ENCODE data around the gene HAUS6.

DNA sequence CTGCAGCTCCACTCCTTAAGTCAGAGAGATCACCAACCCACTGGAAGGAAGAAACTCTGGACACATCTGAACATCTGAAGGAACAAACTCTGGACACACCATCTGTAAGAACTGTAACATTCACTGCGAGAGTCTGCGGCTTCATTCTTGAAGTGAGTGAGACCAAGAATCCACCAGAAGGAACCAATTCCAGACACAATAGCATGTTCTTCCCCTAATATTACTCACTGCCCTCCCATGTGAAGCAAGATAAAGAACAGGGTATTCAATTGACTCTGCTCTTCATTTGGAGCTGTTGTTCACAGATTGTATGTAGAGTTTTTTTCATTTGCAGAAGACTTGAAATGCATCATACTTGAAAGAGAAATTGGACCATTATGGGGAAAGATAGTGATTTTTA, 80.5 kb downstream of the HAUS6 start:
- TF ChIP-seq, protein P1, sequence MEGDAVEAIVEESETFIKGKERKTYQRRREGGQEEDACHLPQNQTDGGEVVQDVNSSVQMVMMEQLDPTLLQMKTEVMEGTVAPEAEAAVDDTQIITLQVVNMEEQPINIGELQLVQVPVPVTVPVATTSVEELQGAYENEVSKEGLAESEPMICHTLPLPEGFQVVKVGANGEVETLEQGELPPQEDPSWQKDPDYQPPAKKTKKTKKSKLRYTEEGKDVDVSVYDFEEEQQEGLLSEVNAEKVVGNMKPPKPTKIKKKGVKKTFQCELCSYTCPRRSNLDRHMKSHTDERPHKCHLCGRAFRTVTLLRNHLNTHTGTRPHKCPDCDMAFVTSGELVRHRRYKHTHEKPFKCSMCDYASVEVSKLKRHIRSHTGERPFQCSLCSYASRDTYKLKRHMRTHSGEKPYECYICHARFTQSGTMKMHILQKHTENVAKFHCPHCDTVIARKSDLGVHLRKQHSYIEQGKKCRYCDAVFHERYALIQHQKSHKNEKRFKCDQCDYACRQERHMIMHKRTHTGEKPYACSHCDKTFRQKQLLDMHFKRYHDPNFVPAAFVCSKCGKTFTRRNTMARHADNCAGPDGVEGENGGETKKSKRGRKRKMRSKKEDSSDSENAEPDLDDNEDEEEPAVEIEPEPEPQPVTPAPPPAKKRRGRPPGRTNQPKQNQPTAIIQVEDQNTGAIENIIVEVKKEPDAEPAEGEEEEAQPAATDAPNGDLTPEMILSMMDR (IDR thresholded peaks at IDR 0.05; ENCODE audit: low read length) = no peak
- no peak for TF ChIP-seq EZH2 (IDR thresholded peaks at IDR 0.05; ENCODE audit: borderline replicate concordance, low read length)

Data from OCI-LY1 (cell line).